Kidney (tissue), 14 donors: Measurements from ENCODE around the gene BAD. TPM values are rescaled to one million over a fixed set of nuclear protein-coding genes. Genes with fewer than 3 reads are reported as not detected.

Source experiments
- DNase-seq, 5 donors: peaks; one replicate each; pipeline ENCODE4 v3.0.0-alpha.2; 2013 to 2020
- FAIRE-seq: peaks from 2 replicates; lab custom pipeline; 2012; peaks lifted over from hg19 to GRCh38; lab: Jason Lieb, UNC
- H3K27ac ChIP-seq, 2 donors: one replicate each; pipeline ENCODE4 v1.7.0; 2013; ENCODE audit warnings: low read depth in 2 of 2, low read length in 2 of 2, inconsistent platforms in 1 of 2
- H3K27me3 ChIP-seq: one replicate; pipeline ENCODE4 v1.7.1; 2013; ENCODE audit warnings: low read length, inconsistent platforms; ENCODE audit not compliant: control insufficient read depth, insufficient read depth
- H3K36me3 ChIP-seq, 3 donors: one replicate each; pipeline versions ENCODE4 v1.7.0 to v1.7.1; 2013; ENCODE audit warnings: low read length in 3 of 3, control low read depth in 1 of 3, inconsistent platforms in 1 of 3; ENCODE audit not compliant: insufficient read depth in 3 of 3, control insufficient read depth in 2 of 3
- H3K4me1 ChIP-seq, 3 donors: one replicate each; pipeline versions ENCODE4 v1.7.0 to v1.7.1; 2013; ENCODE audit warnings: low read length in 3 of 3, inconsistent platforms in 1 of 3, low read depth in 1 of 3; ENCODE audit not compliant: control insufficient read depth in 2 of 3, insufficient read depth in 2 of 3
- H3K4me3 ChIP-seq, 3 donors: one replicate each; pipeline versions ENCODE4 v1.7.0 to v1.8.1; 2013; ENCODE audit warnings: low read length in 3 of 3, control low read depth in 1 of 3, inconsistent platforms in 1 of 3
- H3K9ac ChIP-seq, 3 donors: one replicate each; pipeline versions ENCODE4 v1.7.0 to v1.7.1; 2013; ENCODE audit warnings: low read length in 3 of 3, control low read depth in 1 of 3, inconsistent platforms in 1 of 3
- H3K9me3 ChIP-seq, 3 donors: one replicate each; pipeline versions ENCODE4 v1.7.0 to v1.7.1; 2013; ENCODE audit warnings: low read length in 3 of 3, control low read depth in 1 of 3, inconsistent platforms in 1 of 3; ENCODE audit not compliant: control insufficient read depth in 2 of 3, insufficient read depth in 1 of 3
- CTCF ChIP-seq: IDR thresholded peaks from 3 replicates; pipeline ENCODE4 v1.5.1; 2012; ENCODE audit warnings: mild to moderate bottlenecking, moderate library complexity, borderline replicate concordance; ENCODE audit not compliant: insufficient read depth; ENCODE audit errors: extremely low read depth
- intact Hi-C: fragments of 100-400 bp; cut with DNase I; formaldehyde crosslinking; loops from one replicate; pipeline ENCODE4 v1.11.1; 2022
- polyA plus RNA-seq: library from polyadenylated mRNA; stranded (reverse); fragments of 350-450 nt; fragmentation: Illumina TruSeq; extraction: RNeasy Lipid Tissue Mini Kit (QIAGEN cat#74804); gene quantifications from one replicate; pipeline ENCODE4 v1.2.3, GENCODE V29; 2014; ENCODE audit warnings: low read depth, low replicate concordance; ENCODE audit not compliant: insufficient read depth
- total RNA-seq: library from RNA; stranded (reverse); fragmentation: NEBNext Ultra II Directional; extraction: Animal tissue kit (Norgen Biotek cat#: 25700); gene quantifications from one replicate; pipeline ENCODE4 v1.2.1, GENCODE V29; 2021
- donor health status: control.
- donor health status: control.
- donor health status: control.
- donor health status: control.
- donor health status: control.
- donor health status: DM: yes; HTN: yes; CAD: no.
- donor health status: Normal renal cell carcinoma (clear cell type).

Gene BAD
- total and polyA plus RNA-seq, 2 donors from 2014 or later: 59.8 to 157 TPM

GRCh38 chr11:64256300-64256699 is 28.2 kb downstream of the BAD start:
- H3K36me3 ChIP-seq: peaks cover 0 to 6% (median 6%) of the 10 kb centered on the region in 3 donors
- DNase-seq: peak in 1 of 5 donors; percentile 61
- FAIRE-seq: no peak
- H3K27me3 ChIP-seq: no peaks in the 10 kb centered on the region
- intact Hi-C loops: no loop called here
- H3K4me3 ChIP-seq: no peak overlapping the region
- H3K4me1 ChIP-seq: peaks cover 0 to 14% (median 5%) of the 10 kb centered on the region in 3 donors
- no peaks in the 10 kb centered on the region for H3K9me3 ChIP-seq
- H3K27ac ChIP-seq: no peak overlapping the region
- TF ChIP-seq CTCF: no peak
- no peak overlapping the region for H3K9ac ChIP-seq

GRCh38 chr11:64255135-64256128 is 29.0 kb downstream of the BAD start:
- H3K27ac ChIP-seq: no peak overlapping the region
- intact Hi-C loops: no loop called here
- H3K4me1 ChIP-seq: peaks cover 0 to 20% (median 5%) of the 10 kb centered on the region in 3 donors
- H3K9ac ChIP-seq: no peak overlapping the region
- peaks cover 0 to 6% (median 6%) of the 10 kb centered on the region in 3 donors for H3K36me3 ChIP-seq
- H3K4me3 ChIP-seq: no peak overlapping the region
- FAIRE-seq: no peak
- no peaks in the 10 kb centered on the region for H3K27me3 ChIP-seq
- TF ChIP-seq CTCF: no peak
- no peaks in the 10 kb centered on the region for H3K9me3 ChIP-seq
- DNase-seq: peak in 1 of 5 donors; percentile 54

GRCh38 chr11:64254326-64254725 is 30.1 kb downstream of the BAD start:
- peaks cover 0 to 20% (median 5%) of the 10 kb centered on the region in 3 donors for H3K4me1 ChIP-seq
- H3K27ac ChIP-seq: no peak overlapping the region
- FAIRE-seq (no peak), DNase-seq (no peak)
- intact Hi-C loops: no loop called here
- no peaks in the 10 kb centered on the region for H3K9me3 ChIP-seq
- peaks cover 0 to 6% (median 2%) of the 10 kb centered on the region in 3 donors for H3K36me3 ChIP-seq
- no peak overlapping the region for H3K4me3 ChIP-seq
- TF ChIP-seq CTCF: no peak
- H3K27me3 ChIP-seq: no peaks in the 10 kb centered on the region
- no peak overlapping the region for H3K9ac ChIP-seq
